NB4 (cell line): ENCODE measurements around the gene ESF1.

Experiments used
- POLR2A ChIP-seq: IDR thresholded peaks from 2 replicates; pipeline ENCODE4 v1.6.1; 2011; ENCODE audit warnings: mild to moderate bottlenecking; ENCODE audit not compliant: insufficient read length; ENCODE audit errors: extremely low read depth
- TF ChIP-seq, protein P1 (sequence below): IDR thresholded peaks from one replicate; pipeline ENCODE4 v1.5.1; 2012; ENCODE audit warnings: low read depth, low read length

- TF ChIP-seq, protein P1, sequence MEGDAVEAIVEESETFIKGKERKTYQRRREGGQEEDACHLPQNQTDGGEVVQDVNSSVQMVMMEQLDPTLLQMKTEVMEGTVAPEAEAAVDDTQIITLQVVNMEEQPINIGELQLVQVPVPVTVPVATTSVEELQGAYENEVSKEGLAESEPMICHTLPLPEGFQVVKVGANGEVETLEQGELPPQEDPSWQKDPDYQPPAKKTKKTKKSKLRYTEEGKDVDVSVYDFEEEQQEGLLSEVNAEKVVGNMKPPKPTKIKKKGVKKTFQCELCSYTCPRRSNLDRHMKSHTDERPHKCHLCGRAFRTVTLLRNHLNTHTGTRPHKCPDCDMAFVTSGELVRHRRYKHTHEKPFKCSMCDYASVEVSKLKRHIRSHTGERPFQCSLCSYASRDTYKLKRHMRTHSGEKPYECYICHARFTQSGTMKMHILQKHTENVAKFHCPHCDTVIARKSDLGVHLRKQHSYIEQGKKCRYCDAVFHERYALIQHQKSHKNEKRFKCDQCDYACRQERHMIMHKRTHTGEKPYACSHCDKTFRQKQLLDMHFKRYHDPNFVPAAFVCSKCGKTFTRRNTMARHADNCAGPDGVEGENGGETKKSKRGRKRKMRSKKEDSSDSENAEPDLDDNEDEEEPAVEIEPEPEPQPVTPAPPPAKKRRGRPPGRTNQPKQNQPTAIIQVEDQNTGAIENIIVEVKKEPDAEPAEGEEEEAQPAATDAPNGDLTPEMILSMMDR = no peak
- TF ChIP-seq POLR2A = no peak
These were observed 118.9 kb downstream of the ESF1 start for GRCh38 chr20:13665709-13666395.
